UCSD-AML1 (cell line): ENCODE data around the gene BAIAP2.
"Not testable (repeated sequence)": the region's sequence is repeated elsewhere in the genome, so short reads cannot be mapped to it uniquely, and the experiment has no call there.

Experiments
- DNase-seq: peaks from one replicate; lab custom pipeline; 2025; ENCODE audit not compliant: unreplicated experiment; lab: John Stamatoyannopoulos, UW

The BAIAP2 gene

GRCh38 chr17:81021531-81022343, 13.2 kb upstream of the BAIAP2 start:
- no peak for DNase-seq

DNA sequence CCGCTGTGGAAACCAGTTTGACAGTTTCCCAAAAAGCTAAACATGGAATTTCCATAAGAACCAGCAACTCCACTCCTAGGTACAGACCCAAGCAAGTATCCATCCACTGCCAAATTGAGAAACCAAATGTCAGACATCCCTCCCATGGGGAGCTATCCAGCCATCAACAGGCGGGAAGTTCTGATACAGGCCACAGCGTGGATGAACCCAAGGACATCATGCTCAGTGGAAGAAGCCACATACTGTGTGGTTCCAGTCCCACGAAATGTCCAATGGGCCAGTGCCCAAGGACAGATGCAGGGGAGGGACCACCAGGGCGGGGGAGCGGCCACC, 12.6 kb upstream of the BAIAP2 start:
- no peak for DNase-seq

GRCh38 chr17:81025065-81025740, 9.7 kb upstream of the BAIAP2 start:
- DNase-seq = no peak

DNA sequence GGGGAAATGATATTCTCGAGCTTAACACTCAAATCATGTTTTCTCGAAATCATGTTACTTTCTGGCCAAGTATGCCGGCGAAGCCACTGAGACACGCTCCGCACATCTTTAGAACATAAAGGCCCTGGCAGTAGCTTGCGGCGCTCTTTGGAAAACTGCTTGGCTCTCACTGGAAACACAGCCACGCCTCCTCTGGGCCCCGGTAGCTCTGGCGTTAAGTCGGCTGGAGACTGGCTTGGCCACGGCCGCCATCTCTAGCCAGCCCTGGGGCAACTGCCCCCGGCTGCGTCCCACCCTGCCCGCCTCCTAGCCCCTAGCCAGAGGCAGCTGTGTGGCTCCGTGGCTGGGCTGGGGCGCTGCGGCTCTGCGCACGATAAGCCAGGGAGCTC, 9.2 kb upstream of the BAIAP2 start:
- no peak for DNase-seq

DNA sequence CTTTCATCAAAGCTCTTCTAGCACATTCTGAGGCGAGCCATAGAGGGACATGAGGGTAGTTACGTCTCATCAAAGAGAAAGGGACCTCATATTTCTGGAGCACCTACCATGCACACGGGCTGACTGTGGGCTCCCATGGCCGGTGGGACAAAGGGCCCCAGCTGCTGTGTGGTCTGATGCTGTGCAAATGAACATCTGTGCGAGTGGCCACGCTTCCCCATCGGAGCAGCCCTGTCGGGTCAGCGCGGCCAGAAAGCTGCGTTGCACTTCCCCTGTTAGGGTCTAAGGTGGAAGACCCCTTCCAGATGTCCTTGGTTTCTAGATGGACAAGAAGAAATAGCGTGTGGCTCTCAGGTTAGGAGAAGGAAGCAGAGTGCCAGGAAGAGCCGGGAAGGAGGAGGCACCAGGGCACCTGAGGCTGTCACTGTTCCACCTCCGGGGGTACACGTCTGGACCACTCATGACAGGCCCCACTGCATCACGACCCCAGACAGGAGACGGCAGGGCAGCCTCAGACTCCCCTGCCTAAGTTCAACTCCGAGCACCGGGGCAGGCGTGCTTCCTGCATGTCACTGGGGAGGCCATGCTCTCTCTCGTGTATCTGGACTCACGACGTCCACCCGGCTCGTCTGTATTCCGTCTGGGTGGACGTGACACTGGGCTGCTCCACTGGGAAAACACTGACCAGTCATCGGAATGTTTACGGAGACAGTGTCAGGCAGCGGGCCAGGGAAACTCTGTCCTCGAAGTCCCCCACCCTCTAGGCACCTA, 8.5 kb upstream of the BAIAP2 start:
- no peak for DNase-seq

DNA sequence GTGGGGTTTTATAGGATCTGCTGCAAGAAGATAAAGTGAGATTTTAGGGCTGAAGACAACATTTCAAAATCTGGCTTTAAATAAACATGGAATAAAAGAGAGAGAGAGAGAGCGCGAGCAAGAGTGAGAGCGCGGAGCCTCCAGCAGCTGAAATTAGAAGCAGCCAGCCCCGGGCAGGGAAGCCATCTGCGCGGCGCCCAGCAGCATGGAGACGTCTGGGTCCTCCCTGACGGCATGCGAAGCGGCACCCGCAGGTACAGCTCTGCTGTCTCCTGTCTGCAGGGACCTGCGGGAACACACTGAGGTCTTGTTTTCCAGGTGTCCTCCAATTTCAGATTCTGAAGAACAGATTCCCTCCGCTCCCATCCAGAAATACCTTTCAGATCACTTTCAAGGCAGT, 7.9 kb upstream of the BAIAP2 start:
- DNase-seq = no peak

DNA sequence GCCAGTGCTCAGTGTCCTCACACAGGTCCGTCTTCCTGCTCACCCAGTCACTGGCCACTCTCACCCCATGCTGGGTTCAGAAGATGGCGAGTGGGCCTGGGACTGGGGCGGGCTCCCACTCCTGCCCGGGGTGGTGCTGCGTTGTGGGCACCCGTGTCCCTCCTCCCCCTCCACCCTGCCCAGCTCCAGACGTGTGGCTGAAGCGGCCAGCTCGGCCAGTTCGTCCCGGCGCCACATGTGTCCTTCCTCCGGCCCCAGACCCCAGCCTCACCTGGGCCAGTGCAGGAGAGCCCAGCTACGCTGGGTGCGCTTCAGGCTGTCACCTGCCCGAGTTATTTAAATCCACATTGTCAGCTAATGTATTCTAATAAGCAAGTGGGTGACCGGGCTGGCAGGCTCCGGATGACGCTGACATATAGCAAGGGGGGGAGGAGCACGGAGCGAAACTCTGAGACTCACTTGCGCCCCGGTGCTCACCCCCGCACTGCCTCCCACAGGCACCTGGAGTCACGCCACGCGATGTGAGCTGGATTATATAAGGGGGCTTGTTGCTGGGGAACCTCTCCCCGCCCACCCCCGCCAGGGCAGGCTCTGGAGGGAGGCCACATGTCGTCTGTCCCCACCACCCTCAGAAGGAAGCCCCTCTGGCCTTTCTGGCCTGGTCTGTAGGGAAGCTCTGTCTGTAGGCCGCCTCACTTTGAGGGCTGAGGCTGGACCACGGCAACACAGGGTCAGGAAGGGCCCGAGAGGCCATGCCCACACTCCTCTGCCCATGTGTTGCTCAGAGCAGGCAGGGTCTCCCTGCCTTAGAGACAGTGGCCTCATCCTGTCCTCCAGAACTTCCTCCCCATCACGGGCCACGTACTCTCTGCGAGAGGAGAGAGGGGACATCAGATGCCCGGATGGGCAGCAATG, 7.1 kb upstream of the BAIAP2 start:
- no peak for DNase-seq

- DNase-seq = no peak
These were observed 6.5 kb upstream of the BAIAP2 start for GRCh38 chr17:81028506-81028858.

GRCh38 chr17:81029859-81030258, 5.1 kb upstream of the BAIAP2 start:
- no peak for DNase-seq

DNA sequence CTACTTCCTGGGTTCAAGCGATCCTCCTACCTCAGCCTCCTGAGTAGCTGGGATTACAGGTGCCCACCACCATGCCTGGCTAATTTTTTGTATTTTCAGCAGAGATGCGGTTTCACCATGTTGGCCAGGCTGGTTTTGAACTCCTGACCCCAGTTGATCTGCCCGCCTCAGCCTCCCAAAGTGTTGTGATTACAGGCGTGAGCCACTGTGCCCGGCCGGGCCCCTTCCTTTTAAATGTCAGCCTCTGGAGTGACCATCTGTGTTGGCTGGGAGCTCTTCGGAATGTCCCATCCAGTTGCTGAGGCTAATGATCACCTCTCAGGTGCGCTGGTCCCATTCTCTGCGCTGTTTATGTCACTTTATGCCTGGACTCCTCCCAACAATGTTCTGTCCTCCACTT, 4.6 kb upstream of the BAIAP2 start:
- not testable (repeated sequence) for DNase-seq

DNA sequence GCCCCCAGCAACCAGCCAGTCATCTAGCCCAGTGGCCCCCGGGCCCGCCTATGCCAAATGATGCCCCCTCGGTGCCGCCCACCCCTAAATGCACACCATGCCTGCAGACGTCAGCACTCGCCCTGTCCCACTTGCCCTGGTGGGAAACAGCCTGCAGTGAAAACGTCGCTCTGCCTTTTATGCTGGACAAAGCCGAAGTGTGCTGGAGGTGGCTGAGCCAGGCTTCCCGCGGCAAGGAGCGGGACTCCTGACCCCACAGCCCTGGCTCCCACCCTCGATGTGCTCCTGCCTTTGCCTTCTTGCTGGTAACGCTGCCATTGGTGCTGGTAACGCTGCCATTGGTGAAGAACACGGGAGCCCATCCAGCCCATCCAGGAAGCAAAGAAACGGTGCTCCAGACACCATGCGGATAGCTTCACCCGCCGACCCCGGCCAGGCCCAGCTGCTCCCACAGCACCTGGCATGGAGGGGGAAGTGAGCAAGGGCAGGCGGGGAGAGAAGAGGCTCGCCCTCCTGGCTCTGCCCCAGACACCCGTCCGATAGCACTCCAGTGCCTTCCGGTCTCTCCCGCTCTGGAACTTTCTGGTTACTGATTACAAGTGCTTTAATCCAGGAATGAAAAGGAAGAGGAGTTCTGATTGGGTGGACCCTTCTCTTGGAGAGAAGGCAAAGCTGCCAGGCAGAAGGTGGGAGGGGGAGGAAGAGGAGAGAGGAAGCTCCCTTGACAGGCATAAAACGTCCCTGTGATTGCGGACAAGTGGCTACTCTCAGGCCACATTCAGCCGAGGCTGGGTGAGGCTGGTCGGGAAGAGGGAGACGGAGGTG, 4.0 kb upstream of the BAIAP2 start:
- no peak for DNase-seq

- DNase-seq = peak; percentile 60
These were observed 3.1 kb upstream of the BAIAP2 start for GRCh38 chr17:81031566-81032550.

- no peak for DNase-seq
These were observed 2.1 kb upstream of the BAIAP2 start for GRCh38 chr17:81032641-81033480.

- DNase-seq = peak; percentile 61
These were observed 1.3 kb upstream of the BAIAP2 start for GRCh38 chr17:81033535-81034167.

DNA sequence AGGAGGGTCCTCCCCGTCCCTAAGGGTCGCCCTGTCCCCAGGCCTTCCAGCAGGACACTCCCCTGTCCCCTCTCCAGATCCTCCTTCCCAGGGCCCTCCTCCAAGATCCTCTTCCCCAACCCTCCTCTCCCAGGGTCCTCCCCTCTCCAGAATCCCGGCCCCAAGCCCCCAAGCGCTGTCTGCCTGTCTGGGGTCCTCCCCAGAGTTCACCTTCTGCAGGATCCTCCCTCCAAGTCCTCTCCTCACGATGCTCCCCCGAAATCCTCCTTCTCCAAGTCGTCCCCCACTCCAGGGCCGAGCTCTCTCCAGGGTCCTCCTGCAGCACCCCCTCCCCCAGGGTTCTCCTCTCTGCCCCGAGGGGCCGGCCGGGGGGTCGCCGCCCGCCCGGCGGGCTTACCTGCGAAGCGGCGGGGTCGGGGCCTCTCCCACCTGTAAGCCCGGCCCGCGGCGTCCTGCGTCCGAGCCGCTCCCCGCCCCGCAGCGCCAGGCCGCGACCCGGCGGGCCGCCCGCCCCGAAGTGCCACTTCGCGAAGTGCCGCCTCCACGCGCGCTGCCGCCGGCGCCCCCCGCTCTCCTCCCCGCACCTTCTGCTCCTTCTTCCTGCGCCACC, 678 bp upstream of the BAIAP2 start:
- DNase-seq = no peak

- no peak for DNase-seq
These were observed 708 bp downstream of the BAIAP2 start for GRCh38 chr17:81035521-81036196.
